ENCODE results near the gene ZNF592.
A peak's percentile ranks its signal among the peaks of the same experiment; 100 is the strongest.

GRCh38 chr15:84747416-84748273 is 747 bp upstream of the ZNF592 start:
- peak in 1 of 2 donors; percentile 2 for TF ChIP-seq CTCF (conservative IDR thresholded peaks at IDR 0.05 in 1 of 2, IDR thresholded peaks at IDR 0.05 in 1 of 2; ENCODE audit: extremely low read depth in 1 of 2, insufficient read depth in 1 of 2, low read depth in 1 of 2, low read length in 2 of 2)
- no peak for TF ChIP-seq EZH2 (IDR thresholded peaks at IDR 0.05; ENCODE audit: borderline replicate concordance, low read length)
